ENCODE data around the gene IL11.

DNA sequence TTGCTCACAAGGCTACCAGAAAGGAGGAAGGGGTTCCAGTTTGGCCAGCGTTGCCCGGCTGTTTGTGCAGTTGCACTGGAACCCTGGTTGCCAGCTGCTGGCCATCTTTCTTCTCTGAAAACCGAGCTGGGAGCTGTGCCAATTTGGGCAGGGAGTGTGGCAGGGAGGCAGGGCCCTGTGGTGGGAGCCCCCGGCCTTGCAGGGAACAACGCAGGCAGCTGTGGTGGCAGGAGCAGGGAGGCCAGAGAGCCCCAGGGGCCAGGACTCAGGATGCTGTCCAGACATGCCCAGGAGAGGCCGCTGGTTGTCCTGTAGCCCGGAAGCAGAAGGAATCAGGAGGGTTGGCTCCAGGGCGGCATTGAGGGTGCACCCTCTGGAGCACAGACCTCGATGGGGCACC is 25.8 kb downstream of the IL11 start:
- TF ChIP-seq CTCF (IDR thresholded peaks at IDR 0.05) (no peak), POLR2AphosphoS5 (IDR thresholded peaks at IDR 0.05) (no peak), POLR2A (IDR thresholded peaks at IDR 0.05) (no peak)
